Liver (tissue), 9 donors: ENCODE measurements around the gene SLC6A7. TPM values are rescaled to one million over a fixed set of nuclear protein-coding genes. Genes with fewer than 3 reads are reported as not detected.

Source experiments
- DNase-seq: peaks from one replicate; pipeline ENCODE4 v3.0.0-alpha.2; 2017; ENCODE audit warnings: low spot score
- H3K27ac ChIP-seq, 2 donors: one replicate each; pipeline ENCODE4 v1.7.0; 2013; ENCODE audit warnings: inconsistent platforms in 2 of 2, low read length in 2 of 2, control low read depth in 1 of 2, low read depth in 1 of 2, mild to moderate bottlenecking in 1 of 2
- H3K27me3 ChIP-seq, 4 donors: one replicate each; pipeline versions ENCODE4 v1.6.1 to v1.7.0; 2013; ENCODE audit warnings: low read length in 3 of 4, inconsistent platforms in 1 of 4, mild to moderate bottlenecking in 1 of 4, moderate library complexity in 1 of 4; ENCODE audit not compliant: control insufficient read depth in 4 of 4, insufficient read depth in 4 of 4
- H3K36me3 ChIP-seq, 4 donors: one replicate each; pipeline versions ENCODE4 v1.6.1 to v1.7.0; 2013; ENCODE audit warnings: low read length in 3 of 4, mild to moderate bottlenecking in 3 of 4, low read depth in 1 of 4, moderate library complexity in 1 of 4; ENCODE audit not compliant: control insufficient read depth in 4 of 4, insufficient read depth in 3 of 4
- H3K4me1 ChIP-seq, 4 donors: one replicate each; pipeline versions ENCODE4 v1.6.1 to v1.7.0; 2013; ENCODE audit warnings: low read length in 3 of 4, mild to moderate bottlenecking in 3 of 4, moderate library complexity in 1 of 4; ENCODE audit not compliant: control insufficient read depth in 4 of 4, insufficient read depth in 4 of 4
- H3K4me3 ChIP-seq, 3 donors: one replicate each; pipeline versions ENCODE4 v1.6.1 to v1.7.0; 2013; ENCODE audit warnings: low read length in 3 of 3, control low read depth in 1 of 3, low read depth in 1 of 3, mild to moderate bottlenecking in 1 of 3
- H3K9ac ChIP-seq, 2 donors: one replicate each; pipeline ENCODE4 v1.7.0; 2013; ENCODE audit warnings: low read length in 2 of 2, mild to moderate bottlenecking in 2 of 2, moderate library complexity in 2 of 2, control low read depth in 1 of 2, low read depth in 1 of 2
- H3K9me3 ChIP-seq, 4 donors: one replicate each; pipeline versions ENCODE4 v1.6.1 to v1.7.0; 2013; ENCODE audit warnings: low read length in 3 of 4; ENCODE audit not compliant: control insufficient read depth in 4 of 4
- ATF3 ChIP-seq: IDR thresholded peaks from 2 replicates; pipeline ENCODE4 v1.6.1; 2016; ENCODE audit warnings: antibody characterized with exemption
- CTCF ChIP-seq: fragments of 150-350 bp; IDR thresholded peaks from 2 replicates; pipeline ENCODE4 v1.5.1; 2017; ENCODE audit warnings: improper control_type of control experiment, low read depth, low read length; ENCODE audit not compliant: missing input control
- EGR1 ChIP-seq, 2 donors: IDR thresholded peaks; 2 replicates each; pipeline ENCODE4 v1.6.1; 2016 to 2018; ENCODE audit warnings: antibody characterized with exemption in 2 of 2, low read depth in 2 of 2
- FOXA1 ChIP-seq: IDR thresholded peaks from 2 replicates; pipeline ENCODE4 v1.6.1; 2016; ENCODE audit warnings: antibody characterized with exemption
- FOXA2 ChIP-seq: IDR thresholded peaks from 2 replicates; pipeline ENCODE4 v1.6.1; 2016; ENCODE audit warnings: antibody characterized with exemption
- GABPA ChIP-seq, 2 donors: IDR thresholded peaks in 1 of 2; conservative IDR thresholded peaks in 1 of 2; 2 replicates each; pipeline ENCODE4 v1.6.1; 2016; ENCODE audit warnings: antibody characterized with exemption in 2 of 2, mild to moderate bottlenecking in 1 of 2, moderate library complexity in 1 of 2
- HNF4A ChIP-seq, 2 donors: conservative IDR thresholded peaks; 2 replicates each; pipeline ENCODE4 v1.6.1; 2016; ENCODE audit warnings: antibody characterized with exemption in 2 of 2, mild to moderate bottlenecking in 2 of 2
- HNF4G ChIP-seq: IDR thresholded peaks from 2 replicates; pipeline ENCODE4 v1.6.1; 2016; ENCODE audit warnings: antibody characterized with exemption
- JUND ChIP-seq, 2 donors: IDR thresholded peaks; 2 replicates each; pipeline ENCODE4 v1.6.1; 2016; ENCODE audit warnings: antibody characterized with exemption in 2 of 2
- NR2F2 ChIP-seq: IDR thresholded peaks from 2 replicates; pipeline ENCODE4 v1.6.1; 2016; ENCODE audit warnings: antibody characterized with exemption
- RAD21 ChIP-seq, 2 donors: IDR thresholded peaks; 2 replicates each; pipeline ENCODE4 v1.6.1; 2016; ENCODE audit warnings: antibody characterized with exemption in 2 of 2, mild to moderate bottlenecking in 2 of 2
- RXRA ChIP-seq, 2 donors: IDR thresholded peaks; 2 replicates each; pipeline ENCODE4 v1.6.1; 2017 to 2018; ENCODE audit warnings: antibody characterized with exemption in 2 of 2, mild to moderate bottlenecking in 1 of 2
- SP1 ChIP-seq: IDR thresholded peaks from 2 replicates; pipeline ENCODE4 v1.6.1; 2018; ENCODE audit warnings: antibody characterized with exemption, mild to moderate bottlenecking
- TAF1 ChIP-seq: conservative IDR thresholded peaks from 2 replicates; pipeline ENCODE4 v1.6.1; 2016; ENCODE audit warnings: antibody characterized with exemption, mild to moderate bottlenecking
- ZBTB33 ChIP-seq: IDR thresholded peaks from 2 replicates; pipeline ENCODE4 v1.6.1; 2016; ENCODE audit warnings: antibody characterized with exemption
- WGBS: extraction: QIAGEN DNeasy Blood & Tissue Kit; methylation state at CpG from one replicate; pipeline ENCODE4 v1.1.7; 2013; 5-methylcytosine and 5-hydroxymethylcytosine counted together
- polyA plus RNA-seq, 2 donors: library from polyadenylated mRNA; stranded (reverse) in 1 of 2; unstranded in 1 of 2; fragments of 200-250 nt in 1 of 2; fragments of >200 nt in 1 of 2; fragmentation: Nextera tagmentation in 1 of 2; extraction: Ambion mirVana in 1 of 2; gene quantifications; one replicate each; pipeline versions ENCODE4 v1.2.1 to v1.2.3, GENCODE V29; 2013 to 2015
- total RNA-seq, 2 donors: library from RNA; depleted of rRNA; stranded (reverse); fragments of >200 nt; gene quantifications; one replicate each; pipeline ENCODE4 v1.2.3, GENCODE V29; 2014
- TF ChIP-seq, protein P1 (sequence below): IDR thresholded peaks from 2 replicates; pipeline ENCODE4 v1.6.1; 2016; ENCODE audit warnings: antibody characterized with exemption, mild to moderate bottlenecking
- TF ChIP-seq, protein P2 (sequence below): IDR thresholded peaks from 2 replicates; pipeline ENCODE4 v1.6.1; 2016; ENCODE audit warnings: antibody characterized with exemption
- donor health status: healthy.
- donor health status: healthy.
- donor health status: healthy.
- donor health status: healthy.
- donor health status: healthy.

SLC6A7 gene
- total and polyA plus RNA-seq, 4 donors: not detected

GRCh38 chr5:150164211-150164980, 25.5 kb upstream of the SLC6A7 start:
- Histone ChIP-seq H3K9me3 (no peaks in the 10 kb centered on the region), H3K27me3 (peaks cover 0 to 4% (median 0%) of the 10 kb centered on the region in 4 donors), H3K4me3 (no peak overlapping the region), H3K36me3 (no peaks in the 10 kb centered on the region), H3K27ac (no peak overlapping the region), H3K9ac (no peak overlapping the region), H3K4me1 (peaks cover 0 to 4% (median 0%) of the 10 kb centered on the region in 4 donors)
- WGBS: 78% methylated on average over 6 of the region's 6 CpGs
- no peak for TF ChIP-seq RXRA (IDR thresholded peaks at IDR 0.05)
- no peak for TF ChIP-seq ATF3
- TF ChIP-seq FOXA2: no peak
- TF ChIP-seq RAD21 (IDR thresholded peaks at IDR 0.05): no peak
- TF ChIP-seq, protein P1, sequence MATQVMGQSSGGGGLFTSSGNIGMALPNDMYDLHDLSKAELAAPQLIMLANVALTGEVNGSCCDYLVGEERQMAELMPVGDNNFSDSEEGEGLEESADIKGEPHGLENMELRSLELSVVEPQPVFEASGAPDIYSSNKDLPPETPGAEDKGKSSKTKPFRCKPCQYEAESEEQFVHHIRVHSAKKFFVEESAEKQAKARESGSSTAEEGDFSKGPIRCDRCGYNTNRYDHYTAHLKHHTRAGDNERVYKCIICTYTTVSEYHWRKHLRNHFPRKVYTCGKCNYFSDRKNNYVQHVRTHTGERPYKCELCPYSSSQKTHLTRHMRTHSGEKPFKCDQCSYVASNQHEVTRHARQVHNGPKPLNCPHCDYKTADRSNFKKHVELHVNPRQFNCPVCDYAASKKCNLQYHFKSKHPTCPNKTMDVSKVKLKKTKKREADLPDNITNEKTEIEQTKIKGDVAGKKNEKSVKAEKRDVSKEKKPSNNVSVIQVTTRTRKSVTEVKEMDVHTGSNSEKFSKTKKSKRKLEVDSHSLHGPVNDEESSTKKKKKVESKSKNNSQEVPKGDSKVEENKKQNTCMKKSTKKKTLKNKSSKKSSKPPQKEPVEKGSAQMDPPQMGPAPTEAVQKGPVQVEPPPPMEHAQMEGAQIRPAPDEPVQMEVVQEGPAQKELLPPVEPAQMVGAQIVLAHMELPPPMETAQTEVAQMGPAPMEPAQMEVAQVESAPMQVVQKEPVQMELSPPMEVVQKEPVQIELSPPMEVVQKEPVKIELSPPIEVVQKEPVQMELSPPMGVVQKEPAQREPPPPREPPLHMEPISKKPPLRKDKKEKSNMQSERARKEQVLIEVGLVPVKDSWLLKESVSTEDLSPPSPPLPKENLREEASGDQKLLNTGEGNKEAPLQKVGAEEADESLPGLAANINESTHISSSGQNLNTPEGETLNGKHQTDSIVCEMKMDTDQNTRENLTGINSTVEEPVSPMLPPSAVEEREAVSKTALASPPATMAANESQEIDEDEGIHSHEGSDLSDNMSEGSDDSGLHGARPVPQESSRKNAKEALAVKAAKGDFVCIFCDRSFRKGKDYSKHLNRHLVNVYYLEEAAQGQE: no peak
- TF ChIP-seq NR2F2: no peak
- no peak for TF ChIP-seq HNF4A (conservative IDR thresholded peaks at IDR 0.05)
- TF ChIP-seq HNF4G: no peak
- no peak for TF ChIP-seq CTCF
- TF ChIP-seq ZBTB33: no peak
- no peak for TF ChIP-seq JUND (IDR thresholded peaks at IDR 0.05)
- TF ChIP-seq SP1: no peak
- TF ChIP-seq, protein P2, sequence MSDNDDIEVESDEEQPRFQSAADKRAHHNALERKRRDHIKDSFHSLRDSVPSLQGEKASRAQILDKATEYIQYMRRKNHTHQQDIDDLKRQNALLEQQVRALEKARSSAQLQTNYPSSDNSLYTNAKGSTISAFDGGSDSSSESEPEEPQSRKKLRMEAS: no peak
- no peak for TF ChIP-seq GABPA (IDR thresholded peaks at IDR 0.05 in 1 of 2, conservative IDR thresholded peaks at IDR 0.05 in 1 of 2)
- TF ChIP-seq TAF1: no peak
- no peak for TF ChIP-seq FOXA1
- no peak for TF ChIP-seq EGR1 (IDR thresholded peaks at IDR 0.05; ENCODE audit: low read depth in 2 of 2)
- DNase-seq: no peak
